ENCODE data around the gene SYNRG. TPM values are rescaled to one million over a fixed set of nuclear protein-coding genes. Genes with fewer than 3 reads are reported as not detected.

Gene SYNRG
- total and polyA plus RNA-seq, 2 of the 13 experiments (the other 11 are each of a cell fraction or from before 2014, with no cell fraction given): 7.3 to 8.7 TPM

DNA sequence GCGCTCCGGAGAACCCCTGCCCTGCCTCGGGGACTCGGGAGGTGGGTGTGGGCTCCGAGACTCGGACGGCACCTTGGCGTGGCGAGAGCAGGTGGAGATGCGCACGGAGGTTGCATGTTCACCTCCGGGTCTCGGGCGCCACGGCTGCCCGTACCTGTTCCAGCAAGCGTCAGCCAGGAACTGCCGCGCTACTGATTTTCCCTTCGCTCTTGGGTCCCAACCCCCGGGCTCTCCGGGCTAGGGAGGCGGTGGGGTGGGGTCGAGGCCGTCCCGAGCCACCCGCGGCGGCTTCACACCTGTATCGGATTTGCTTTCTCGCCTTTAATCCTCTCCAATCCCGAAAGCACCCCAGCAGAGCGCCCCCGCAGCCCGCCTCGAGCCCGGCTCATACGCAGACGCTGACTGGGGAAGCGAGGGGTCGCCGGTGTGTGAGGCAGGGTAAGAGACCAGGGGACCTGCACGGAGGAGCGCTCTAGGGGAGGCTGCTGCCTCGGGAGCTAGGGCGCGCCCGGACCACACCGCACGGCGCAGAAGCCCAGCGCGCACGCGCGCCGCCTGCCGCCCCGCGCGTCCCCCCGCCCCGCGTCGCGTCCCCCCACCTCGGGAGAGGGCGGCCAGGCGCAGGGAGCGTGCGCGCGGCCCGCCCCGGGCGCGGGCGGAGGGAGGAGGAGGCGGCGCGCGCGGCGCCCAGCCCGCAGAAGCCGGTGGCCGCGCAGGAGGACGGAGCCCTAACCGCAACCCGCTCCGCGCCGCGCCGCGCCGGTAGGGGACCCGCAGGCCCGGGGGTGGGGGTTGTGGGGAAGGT is 119.8 kb downstream of the SYNRG start, which contains the start of gene DUSP14 (continued):
- TF ChIP-seq ZNF773 (CRISPR knock-in tag; IDR thresholded peaks at IDR 0.05; ENCODE audit: borderline replicate concordance) (no peak; the same call in 1 of the 2 replicates), ZNF878 (CRISPR knock-in tag; IDR thresholded peaks at IDR 0.05) (no peak), ZBTB1 (CRISPR knock-in tag; IDR thresholded peaks at IDR 0.05; ENCODE audit: borderline replicate concordance) (no peak), ZFP36L2 (CRISPR knock-in tag; IDR thresholded peaks at IDR 0.05) (no peak; the same call in 1 of the 2 replicates), RXRB (CRISPR knock-in tag; IDR thresholded peaks at IDR 0.05; ENCODE audit: borderline replicate concordance) (no peak), ZNF274 (CRISPR knock-in tag; IDR thresholded peaks at IDR 0.05) (peak; percentile 94), GABPA (IDR thresholded peaks at IDR 0.05; ENCODE audit: low read depth, low read length) (no peak), GABPA (CRISPR knock-in tag; IDR thresholded peaks at IDR 0.05; ENCODE audit: low read depth) (no peak), PRMT3 (CRISPR knock-in tag; IDR thresholded peaks at IDR 0.05; ENCODE audit: borderline replicate concordance, low read depth) (no peak), HNF4A (CRISPR knock-in tag; IDR thresholded peaks at IDR 0.05) (peak; percentile 11; the same call in 1 of the 2 replicates), ASH2L (IDR thresholded peaks at IDR 0.05; ENCODE audit: insufficient read length, low read depth, low read length) (peak; percentile 53), MTA1 (CRISPR knock-in tag; IDR thresholded peaks at IDR 0.05; ENCODE audit: borderline replicate concordance) (no peak), BRD4 (CRISPR knock-in tag; IDR thresholded peaks at IDR 0.05) (peak; percentile 80; the same call in 1 of the 2 replicates), SATB2 (CRISPR knock-in tag; IDR thresholded peaks at IDR 0.05) (0 out of 2 replicates have a peak, but pooled peaks have one; percentile 62)
- TF ChIP-seq, protein P1, sequence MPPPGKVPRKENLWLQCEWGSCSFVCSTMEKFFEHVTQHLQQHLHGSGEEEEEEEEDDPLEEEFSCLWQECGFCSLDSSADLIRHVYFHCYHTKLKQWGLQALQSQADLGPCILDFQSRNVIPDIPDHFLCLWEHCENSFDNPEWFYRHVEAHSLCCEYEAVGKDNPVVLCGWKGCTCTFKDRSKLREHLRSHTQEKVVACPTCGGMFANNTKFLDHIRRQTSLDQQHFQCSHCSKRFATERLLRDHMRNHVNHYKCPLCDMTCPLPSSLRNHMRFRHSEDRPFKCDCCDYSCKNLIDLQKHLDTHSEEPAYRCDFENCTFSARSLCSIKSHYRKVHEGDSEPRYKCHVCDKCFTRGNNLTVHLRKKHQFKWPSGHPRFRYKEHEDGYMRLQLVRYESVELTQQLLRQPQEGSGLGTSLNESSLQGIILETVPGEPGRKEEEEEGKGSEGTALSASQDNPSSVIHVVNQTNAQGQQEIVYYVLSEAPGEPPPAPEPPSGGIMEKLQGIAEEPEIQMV (CRISPR knock-in tag; IDR thresholded peaks at IDR 0.05; ENCODE audit: low read depth): no peak
- TF ChIP-seq, protein P2, sequence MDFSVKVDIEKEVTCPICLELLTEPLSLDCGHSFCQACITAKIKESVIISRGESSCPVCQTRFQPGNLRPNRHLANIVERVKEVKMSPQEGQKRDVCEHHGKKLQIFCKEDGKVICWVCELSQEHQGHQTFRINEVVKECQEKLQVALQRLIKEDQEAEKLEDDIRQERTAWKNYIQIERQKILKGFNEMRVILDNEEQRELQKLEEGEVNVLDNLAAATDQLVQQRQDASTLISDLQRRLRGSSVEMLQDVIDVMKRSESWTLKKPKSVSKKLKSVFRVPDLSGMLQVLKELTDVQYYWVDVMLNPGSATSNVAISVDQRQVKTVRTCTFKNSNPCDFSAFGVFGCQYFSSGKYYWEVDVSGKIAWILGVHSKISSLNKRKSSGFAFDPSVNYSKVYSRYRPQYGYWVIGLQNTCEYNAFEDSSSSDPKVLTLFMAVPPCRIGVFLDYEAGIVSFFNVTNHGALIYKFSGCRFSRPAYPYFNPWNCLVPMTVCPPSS (IDR thresholded peaks at IDR 0.05): no peak
- TF ChIP-seq, protein P3, sequence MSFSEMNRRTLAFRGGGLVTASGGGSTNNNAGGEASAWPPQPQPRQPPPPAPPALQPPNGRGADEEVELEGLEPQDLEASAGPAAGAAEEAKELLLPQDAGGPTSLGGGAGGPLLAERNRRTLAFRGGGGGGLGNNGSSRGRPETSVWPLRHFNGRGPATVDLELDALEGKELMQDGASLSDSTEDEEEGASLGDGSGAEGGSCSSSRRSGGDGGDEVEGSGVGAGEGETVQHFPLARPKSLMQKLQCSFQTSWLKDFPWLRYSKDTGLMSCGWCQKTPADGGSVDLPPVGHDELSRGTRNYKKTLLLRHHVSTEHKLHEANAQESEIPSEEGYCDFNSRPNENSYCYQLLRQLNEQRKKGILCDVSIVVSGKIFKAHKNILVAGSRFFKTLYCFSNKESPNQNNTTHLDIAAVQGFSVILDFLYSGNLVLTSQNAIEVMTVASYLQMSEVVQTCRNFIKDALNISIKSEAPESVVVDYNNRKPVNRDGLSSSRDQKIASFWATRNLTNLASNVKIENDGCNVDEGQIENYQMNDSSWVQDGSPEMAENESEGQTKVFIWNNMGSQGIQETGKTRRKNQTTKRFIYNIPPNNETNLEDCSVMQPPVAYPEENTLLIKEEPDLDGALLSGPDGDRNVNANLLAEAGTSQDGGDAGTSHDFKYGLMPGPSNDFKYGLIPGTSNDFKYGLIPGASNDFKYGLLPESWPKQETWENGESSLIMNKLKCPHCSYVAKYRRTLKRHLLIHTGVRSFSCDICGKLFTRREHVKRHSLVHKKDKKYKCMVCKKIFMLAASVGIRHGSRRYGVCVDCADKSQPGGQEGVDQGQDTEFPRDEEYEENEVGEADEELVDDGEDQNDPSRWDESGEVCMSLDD (CRISPR knock-in tag; IDR thresholded peaks at IDR 0.05; ENCODE audit: borderline replicate concordance): no peak
- TF ChIP-seq, protein P4, sequence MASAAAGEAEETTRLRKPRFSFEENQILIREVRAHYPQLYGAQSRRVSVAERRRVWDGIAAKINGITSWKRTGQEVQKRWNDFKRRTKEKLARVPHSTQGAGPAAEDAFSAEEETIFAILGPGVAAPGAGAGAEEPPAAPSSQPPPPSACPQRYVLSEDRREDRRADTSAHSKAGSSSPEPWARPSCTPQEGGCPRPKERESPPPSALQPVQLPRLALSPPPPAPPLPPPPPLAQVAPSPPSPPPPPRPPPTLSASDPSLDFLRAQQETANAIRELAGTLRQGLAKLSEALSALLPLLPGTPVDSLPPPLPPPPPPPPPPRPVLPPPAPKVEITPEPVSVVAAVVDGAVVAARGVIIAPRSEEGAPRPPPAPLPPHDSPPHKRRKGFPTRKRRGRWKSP (CRISPR knock-in tag; IDR thresholded peaks at IDR 0.05): 0 out of 2 replicates have a peak, but pooled peaks have one; percentile 6
- TF ChIP-seq, protein P5, sequence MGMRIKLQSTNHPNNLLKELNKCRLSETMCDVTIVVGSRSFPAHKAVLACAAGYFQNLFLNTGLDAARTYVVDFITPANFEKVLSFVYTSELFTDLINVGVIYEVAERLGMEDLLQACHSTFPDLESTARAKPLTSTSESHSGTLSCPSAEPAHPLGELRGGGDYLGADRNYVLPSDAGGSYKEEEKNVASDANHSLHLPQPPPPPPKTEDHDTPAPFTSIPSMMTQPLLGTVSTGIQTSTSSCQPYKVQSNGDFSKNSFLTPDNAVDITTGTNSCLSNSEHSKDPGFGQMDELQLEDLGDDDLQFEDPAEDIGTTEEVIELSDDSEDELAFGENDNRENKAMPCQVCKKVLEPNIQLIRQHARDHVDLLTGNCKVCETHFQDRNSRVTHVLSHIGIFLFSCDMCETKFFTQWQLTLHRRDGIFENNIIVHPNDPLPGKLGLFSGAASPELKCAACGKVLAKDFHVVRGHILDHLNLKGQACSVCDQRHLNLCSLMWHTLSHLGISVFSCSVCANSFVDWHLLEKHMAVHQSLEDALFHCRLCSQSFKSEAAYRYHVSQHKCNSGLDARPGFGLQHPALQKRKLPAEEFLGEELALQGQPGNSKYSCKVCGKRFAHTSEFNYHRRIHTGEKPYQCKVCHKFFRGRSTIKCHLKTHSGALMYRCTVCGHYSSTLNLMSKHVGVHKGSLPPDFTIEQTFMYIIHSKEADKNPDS (CRISPR knock-in tag; IDR thresholded peaks at IDR 0.05): no peak
- TF ChIP-seq, protein P6, sequence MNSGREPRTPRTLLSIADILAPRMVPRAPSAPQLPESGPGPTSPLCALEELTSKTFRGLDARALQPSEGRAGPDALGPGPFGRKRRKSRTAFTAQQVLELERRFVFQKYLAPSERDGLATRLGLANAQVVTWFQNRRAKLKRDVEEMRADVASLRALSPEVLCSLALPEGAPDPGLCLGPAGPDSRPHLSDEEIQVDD (CRISPR knock-in tag; IDR thresholded peaks at IDR 0.05; ENCODE audit: borderline replicate concordance): no peak

Data from HepG2 (cell line).